Epithelial cell of esophagus (primary cell): ENCODE data around the gene CACNA2D4.

Source experiments
- DNase-seq: peaks from one replicate; pipeline ENCODE4 v3.0.0; 2010; ENCODE audit warnings: low read depth
- H3K4me3 ChIP-seq: 2 replicates; pipeline ENCODE4 v1.5.1; 2011; ENCODE audit warnings: mild to moderate bottlenecking, low read length, control low read depth
- CTCF ChIP-seq: IDR thresholded peaks from 2 replicates; pipeline ENCODE4 v1.5.1; 2011; ENCODE audit warnings: low read depth, mild to moderate bottlenecking, low read length, control low read depth, inconsistent platforms; ENCODE audit not compliant: insufficient read depth; ENCODE audit errors: missing control alignments

Gene CACNA2D4

DNA sequence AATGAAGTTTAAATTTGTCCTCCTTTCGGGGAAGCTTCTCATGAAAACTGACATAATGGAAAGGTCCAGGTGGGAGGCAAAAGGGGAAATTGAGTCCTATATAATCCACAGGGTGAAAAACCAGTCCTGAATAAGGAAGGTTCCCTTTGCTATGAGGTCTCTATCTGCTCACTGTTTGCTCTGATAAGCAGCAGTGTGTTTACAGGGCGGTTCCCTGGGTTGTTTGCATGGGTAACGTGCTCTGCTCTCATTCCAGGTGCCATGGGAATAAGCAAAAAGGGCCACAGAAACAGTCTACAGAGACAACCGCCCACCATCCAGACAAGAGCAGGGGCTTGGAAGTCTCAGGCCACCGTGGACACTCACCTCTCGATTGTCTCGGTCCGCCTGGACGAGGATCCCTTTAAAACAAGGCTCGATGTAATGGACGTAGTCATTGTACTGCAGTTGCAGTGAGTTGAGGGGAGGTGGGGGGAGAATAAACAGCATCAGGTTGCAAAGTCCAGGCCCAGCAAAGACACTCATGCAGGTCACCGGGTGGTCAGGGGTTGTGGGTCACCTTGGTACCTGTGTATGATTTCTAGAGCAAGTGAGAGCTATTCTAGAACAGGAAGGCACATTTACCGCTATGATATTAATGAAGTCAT lies 32.7 kb downstream of the CACNA2D4 start:
- no peak for TF ChIP-seq CTCF
- no peak overlapping the region for H3K4me3 ChIP-seq
- no peak for DNase-seq

DNA sequence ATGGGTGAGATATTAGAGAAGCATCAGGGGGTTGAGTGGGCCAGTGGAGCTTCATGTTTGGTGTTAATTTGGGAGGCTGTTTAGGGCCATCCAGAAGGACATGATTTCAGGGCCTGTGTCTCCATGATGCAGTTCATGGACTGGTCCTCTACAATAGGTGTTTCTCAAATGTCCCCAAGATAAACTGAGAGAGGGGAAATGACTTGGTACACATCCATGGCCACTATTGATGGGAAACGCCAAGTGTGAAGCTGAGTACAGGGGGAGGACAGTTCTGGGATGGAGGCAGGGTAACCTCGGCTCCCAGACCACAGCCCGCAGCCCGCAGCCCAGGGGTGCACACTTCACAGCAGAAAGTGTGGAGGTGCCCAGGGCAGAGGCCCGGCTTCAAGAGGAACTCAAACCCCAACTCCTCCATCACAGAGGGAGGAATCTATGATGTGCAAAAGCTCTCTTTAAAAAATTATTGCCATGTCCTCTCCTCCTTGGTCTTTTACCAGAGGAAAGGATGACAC lies 33.3 kb downstream of the CACNA2D4 start:
- no peak overlapping the region for H3K4me3 ChIP-seq
- TF ChIP-seq CTCF, result no peak
- no peak for DNase-seq

GRCh38 chr12:1884651-1885050 lies 33.8 kb downstream of the CACNA2D4 start:
- H3K4me3 ChIP-seq, result no peak overlapping the region
- TF ChIP-seq CTCF, result no peak
- no peak for DNase-seq

GRCh38 chr12:1883513-1883912 lies 34.9 kb downstream of the CACNA2D4 start:
- DNase-seq, result no peak
- TF ChIP-seq CTCF, result no peak
- no peak overlapping the region for H3K4me3 ChIP-seq

- H3K4me3 ChIP-seq, result no peak overlapping the region
- DNase-seq, result no peak
- TF ChIP-seq CTCF, result no peak
Observed at GRCh38 chr12:1882850-1883470, 35.5 kb downstream of the CACNA2D4 start.

- no peak for TF ChIP-seq CTCF
- no peak for DNase-seq
- H3K4me3 ChIP-seq, result no peak overlapping the region
Observed at GRCh38 chr12:1882405-1882804, 36.0 kb downstream of the CACNA2D4 start.

- H3K4me3 ChIP-seq, result no peak overlapping the region
- TF ChIP-seq CTCF, result no peak
- no peak for DNase-seq
Observed at GRCh38 chr12:1881936-1882335, 36.5 kb downstream of the CACNA2D4 start.
